Tibial nerve (tissue), 3 donors: ENCODE data around the gene GGT7.

Experiments used
- POLR2A ChIP-seq, 2 donors: fragments of 450-650 bp; IDR thresholded peaks; one replicate each; pipeline ENCODE4 v1.6.1; 2017; ENCODE audit warnings: antibody characterized with exemption in 2 of 2, mild to moderate bottlenecking in 2 of 2, moderate library complexity in 2 of 2
- TF ChIP-seq, protein P1 (sequence below), 5 experiments: fragments of 200-600 bp in 3 of 5; fragments of 450-650 bp in 2 of 5; sonication (generic) in 3 of 5; IDR thresholded peaks; one replicate each; pipeline ENCODE4 v1.5.1; 2016 to 2019; ENCODE audit warnings: antibody characterized with exemption in 5 of 5, mild to moderate bottlenecking in 3 of 5, moderate library complexity in 2 of 5

DNA sequence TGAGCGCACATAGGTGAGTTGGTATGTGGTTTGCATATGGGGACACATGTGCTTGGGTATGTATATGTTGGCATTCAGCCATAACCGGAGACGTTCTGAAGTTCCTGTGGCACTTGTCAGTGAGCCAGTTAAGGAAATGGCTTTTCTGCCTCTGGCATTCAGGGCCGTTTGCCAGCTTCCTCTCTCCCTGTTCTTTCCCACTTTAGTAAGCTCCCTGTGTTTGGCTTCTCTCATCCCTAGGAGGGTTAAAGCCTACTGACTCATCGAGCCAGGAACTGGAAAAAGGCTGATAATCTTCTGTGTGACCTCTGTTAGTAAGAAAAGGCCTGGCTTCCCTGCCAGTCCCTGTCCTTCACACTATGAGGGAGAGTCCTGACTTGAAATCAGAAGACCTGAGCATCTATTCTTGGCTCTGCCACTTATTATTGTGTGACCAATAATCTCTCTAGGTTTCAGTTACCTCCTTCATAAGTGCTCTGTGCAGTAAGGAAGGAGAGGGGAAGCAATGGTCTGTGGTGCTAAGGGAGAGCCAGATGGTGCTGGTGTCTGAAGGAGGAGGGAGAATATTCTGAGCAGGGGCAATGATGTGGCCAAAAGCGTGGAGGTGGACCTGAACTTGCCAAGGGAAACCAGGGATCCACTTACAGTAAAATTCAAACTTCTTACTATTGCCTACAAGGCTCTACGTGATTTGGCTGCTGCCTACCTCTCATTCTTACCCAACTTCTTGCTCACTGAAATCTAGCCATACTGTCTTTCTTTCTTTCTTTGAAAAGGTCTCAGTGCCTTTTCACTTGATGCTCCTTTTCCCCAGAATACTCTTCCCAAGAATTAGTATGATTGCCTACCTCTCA is 35.2 kb upstream of the GGT7 start:
- TF ChIP-seq, protein P1, sequence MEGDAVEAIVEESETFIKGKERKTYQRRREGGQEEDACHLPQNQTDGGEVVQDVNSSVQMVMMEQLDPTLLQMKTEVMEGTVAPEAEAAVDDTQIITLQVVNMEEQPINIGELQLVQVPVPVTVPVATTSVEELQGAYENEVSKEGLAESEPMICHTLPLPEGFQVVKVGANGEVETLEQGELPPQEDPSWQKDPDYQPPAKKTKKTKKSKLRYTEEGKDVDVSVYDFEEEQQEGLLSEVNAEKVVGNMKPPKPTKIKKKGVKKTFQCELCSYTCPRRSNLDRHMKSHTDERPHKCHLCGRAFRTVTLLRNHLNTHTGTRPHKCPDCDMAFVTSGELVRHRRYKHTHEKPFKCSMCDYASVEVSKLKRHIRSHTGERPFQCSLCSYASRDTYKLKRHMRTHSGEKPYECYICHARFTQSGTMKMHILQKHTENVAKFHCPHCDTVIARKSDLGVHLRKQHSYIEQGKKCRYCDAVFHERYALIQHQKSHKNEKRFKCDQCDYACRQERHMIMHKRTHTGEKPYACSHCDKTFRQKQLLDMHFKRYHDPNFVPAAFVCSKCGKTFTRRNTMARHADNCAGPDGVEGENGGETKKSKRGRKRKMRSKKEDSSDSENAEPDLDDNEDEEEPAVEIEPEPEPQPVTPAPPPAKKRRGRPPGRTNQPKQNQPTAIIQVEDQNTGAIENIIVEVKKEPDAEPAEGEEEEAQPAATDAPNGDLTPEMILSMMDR (IDR thresholded peaks at IDR 0.05): no peak
- no peak for TF ChIP-seq POLR2A (IDR thresholded peaks at IDR 0.05)
